ENCODE data around the gene LMF1.

DNA sequence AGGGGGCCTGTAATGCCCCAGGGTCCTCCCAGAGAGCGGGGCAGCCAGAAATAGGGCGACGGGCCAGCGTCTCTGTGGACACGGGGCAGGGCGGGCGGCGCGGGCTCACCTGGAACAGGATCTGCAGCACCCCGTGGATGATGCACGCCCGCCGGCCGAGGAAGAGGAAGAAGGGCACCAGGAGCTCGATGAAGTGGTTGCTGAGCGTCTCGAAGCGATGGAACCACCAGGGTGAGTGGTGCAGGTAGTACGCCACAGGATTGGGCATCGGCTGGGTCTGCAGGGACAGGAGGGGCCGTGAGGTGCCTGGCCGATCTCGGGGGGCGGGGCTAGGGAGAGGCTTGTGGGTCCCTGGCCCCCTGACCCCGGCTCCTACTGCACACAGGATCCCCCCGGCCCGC, 91.3 kb downstream of the LMF1 start:
- TF ChIP-seq YY1 (IDR thresholded peaks at IDR 0.05; ENCODE audit: insufficient read depth, insufficient read length) (no peak), ZNF274 (IDR thresholded peaks at IDR 0.05; ENCODE audit: low read depth, low read length) (no peak)
